Urothelium cell line (cell line): ENCODE data around the gene PASK.
A peak's percentile ranks its signal among the peaks of the same experiment; 100 is the strongest.

ENCODE experiments used
- DNase-seq: peaks from one replicate; pipeline ENCODE4 v3.0.0; 2011; ENCODE audit warnings: low spot score, mixed read lengths
- FAIRE-seq: peaks from 2 replicates; lab custom pipeline; 2011; peaks lifted over from hg19 to GRCh38; lab: Jason Lieb, UNC

The PASK gene

GRCh38 chr2:241182126-241182525 lies 32.9 kb upstream of the PASK start:
- FAIRE-seq (no peak), DNase-seq (no peak)

GRCh38 chr2:241180495-241180894 lies 31.2 kb upstream of the PASK start:
- no peak for DNase-seq
- no peak for FAIRE-seq

GRCh38 chr2:241179899-241180298 lies 30.6 kb upstream of the PASK start:
- DNase-seq, result no peak
- no peak for FAIRE-seq

- DNase-seq (no peak), FAIRE-seq (no peak)
Observed at GRCh38 chr2:241178961-241179360, 29.7 kb upstream of the PASK start.

GRCh38 chr2:241177526-241178334 lies 28.5 kb upstream of the PASK start:
- DNase-seq (no peak), FAIRE-seq (no peak)

- no peak for FAIRE-seq
Observed at GRCh38 chr2:241173557-241173956, 24.3 kb upstream of the PASK start.

GRCh38 chr2:241168366-241168765 lies 19.1 kb upstream of the PASK start:
- DNase-seq, result no peak
- no peak for FAIRE-seq

More at GRCh38 chr2:241173557-241173956, 24.3 kb upstream of the PASK start:
- no peak for DNase-seq

- DNase-seq, result no peak
- FAIRE-seq, result no peak
Observed at GRCh38 chr2:241163601-241164118, 14.4 kb upstream of the PASK start.

- DNase-seq (no peak), FAIRE-seq (no peak)
Observed at GRCh38 chr2:241161646-241162281, 12.5 kb upstream of the PASK start.

GRCh38 chr2:241160318-241160717 lies 11.0 kb upstream of the PASK start:
- FAIRE-seq (no peak), DNase-seq (no peak)

- FAIRE-seq (no peak), DNase-seq (no peak)
Observed at GRCh38 chr2:241159116-241159515, 9.8 kb upstream of the PASK start.

- DNase-seq (no peak), FAIRE-seq (no peak)
Observed at GRCh38 chr2:241158546-241158900, 9.3 kb upstream of the PASK start.

- no peak for DNase-seq
- no peak for FAIRE-seq
Observed at GRCh38 chr2:241157841-241158545, 8.7 kb upstream of the PASK start.

GRCh38 chr2:241156971-241157441 lies 7.7 kb upstream of the PASK start:
- FAIRE-seq (no peak), DNase-seq (no peak)

GRCh38 chr2:241155936-241156335 lies 6.7 kb upstream of the PASK start:
- DNase-seq, result no peak
- FAIRE-seq, result no peak

- DNase-seq (no peak), FAIRE-seq (no peak)
Observed at GRCh38 chr2:241154915-241155314, 5.6 kb upstream of the PASK start.

- FAIRE-seq, result no peak
- DNase-seq, result peak; percentile 18
Observed at GRCh38 chr2:241153616-241154015, 4.3 kb upstream of the PASK start.

- FAIRE-seq (no peak), DNase-seq (no peak)
Observed at GRCh38 chr2:241151934-241152660, 2.8 kb upstream of the PASK start.

- no peak for DNase-seq
- no peak for FAIRE-seq
Observed at GRCh38 chr2:241150660-241151530, 1.6 kb upstream of the PASK start.
